ENCODE results near the gene NIT1.

NIT1 gene, protein sequence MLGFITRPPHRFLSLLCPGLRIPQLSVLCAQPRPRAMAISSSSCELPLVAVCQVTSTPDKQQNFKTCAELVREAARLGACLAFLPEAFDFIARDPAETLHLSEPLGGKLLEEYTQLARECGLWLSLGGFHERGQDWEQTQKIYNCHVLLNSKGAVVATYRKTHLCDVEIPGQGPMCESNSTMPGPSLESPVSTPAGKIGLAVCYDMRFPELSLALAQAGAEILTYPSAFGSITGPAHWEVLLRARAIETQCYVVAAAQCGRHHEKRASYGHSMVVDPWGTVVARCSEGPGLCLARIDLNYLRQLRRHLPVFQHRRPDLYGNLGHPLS
- 17.2 to 30.9 (median 23.0) reads per million in 17 experiments for total RNA-seq

DNA sequence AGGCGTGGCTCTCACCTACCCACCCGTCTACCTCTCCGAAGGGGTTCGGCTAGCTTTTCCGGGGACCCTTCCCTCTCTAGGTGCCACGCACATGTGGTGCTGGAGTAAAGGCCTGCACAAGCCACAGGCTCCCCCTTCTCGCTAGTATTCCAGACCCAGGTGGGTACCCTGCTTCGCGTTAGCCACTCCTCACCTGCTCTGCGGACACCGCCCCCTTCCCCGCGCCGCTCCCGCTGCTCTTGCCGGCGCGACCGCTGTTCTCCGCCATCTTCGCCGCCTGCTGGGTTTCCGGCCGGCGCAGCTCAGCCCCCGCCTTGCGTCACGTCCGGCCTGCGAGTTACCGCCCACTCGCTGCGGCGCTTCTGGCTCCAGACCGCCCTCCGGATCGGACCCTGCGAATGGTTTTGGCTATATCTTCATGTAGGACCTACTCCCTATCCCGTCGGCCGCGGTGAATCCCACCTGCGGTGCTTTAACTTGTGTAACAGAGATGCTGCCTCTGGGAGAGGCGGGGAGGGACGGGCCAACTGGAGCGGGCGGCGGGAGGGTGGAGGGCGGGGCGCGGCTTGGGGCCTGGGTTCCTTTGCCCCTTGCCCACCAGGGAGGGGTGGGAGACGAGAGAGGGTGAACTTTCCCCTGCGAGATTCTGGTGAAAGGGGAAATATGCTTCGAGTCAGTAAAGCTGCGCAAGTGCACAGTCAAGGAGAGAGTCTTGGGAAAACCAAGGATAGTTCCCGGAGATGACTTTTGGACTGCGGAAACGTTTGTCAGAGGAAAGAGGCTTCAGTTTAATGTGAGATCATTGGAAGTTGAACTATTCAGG lies at the start of gene NIT1, which contains the start of gene PFDN2:
TSS of gene NIT1 (plus strand) at position 347 of the 823 bp plus-strand sequence. CDS start at position 419, 72 bp downstream.
TSS of gene PFDN2 (minus strand) at position 279 of the 823 bp plus-strand sequence. CDS start at position 268, 11 bp downstream.
- DNase-seq, result peak; percentile 88 to 96 (median 94)

DNA sequence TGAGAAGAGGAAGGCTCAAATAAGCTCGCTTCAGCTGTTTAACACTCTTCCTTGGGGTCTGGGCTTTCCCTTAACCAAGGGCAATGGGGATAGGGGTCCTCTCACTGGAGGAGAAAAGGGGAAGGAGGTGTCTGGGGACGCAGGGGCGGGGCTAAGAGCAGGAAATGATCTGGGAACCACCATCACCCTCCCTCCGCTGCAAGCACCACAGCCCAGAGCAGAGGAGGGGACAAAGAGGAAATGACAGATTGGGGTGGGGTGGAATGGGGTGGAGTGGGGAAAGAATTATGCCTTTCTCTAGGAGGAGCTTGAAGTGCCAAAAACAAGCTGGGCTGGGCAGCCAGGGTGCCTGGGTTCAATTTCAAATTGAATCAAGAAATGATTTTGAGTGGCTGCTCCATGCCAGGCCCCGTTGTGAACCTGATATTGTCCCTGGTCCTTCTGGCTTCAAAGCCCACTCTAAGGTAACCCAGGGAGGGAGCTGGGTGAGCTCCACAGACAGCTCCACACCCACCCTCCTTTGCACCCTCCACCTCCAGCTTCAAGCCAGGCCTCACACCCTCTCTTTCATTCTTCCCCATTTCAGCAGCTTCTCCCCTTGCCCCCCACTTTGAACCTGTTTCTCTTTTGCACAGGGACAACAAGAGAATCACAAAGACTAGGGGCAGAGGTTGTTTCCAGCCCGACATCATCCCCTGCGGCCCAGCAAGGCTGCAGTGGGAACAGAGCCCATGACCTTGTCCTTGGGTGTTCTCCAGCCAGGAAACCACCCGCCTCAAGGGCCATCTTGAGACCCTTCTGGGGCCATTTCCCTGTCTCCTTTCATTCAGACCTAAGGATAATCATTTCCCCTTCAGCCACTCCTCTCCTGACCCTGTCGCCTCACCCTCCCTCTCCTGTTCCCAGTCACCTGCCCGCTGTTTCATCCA lies 49.3 kb upstream of the NIT1 start:
- DNase-seq, result peak; percentile 90 to 95 (median 94)

DNA sequence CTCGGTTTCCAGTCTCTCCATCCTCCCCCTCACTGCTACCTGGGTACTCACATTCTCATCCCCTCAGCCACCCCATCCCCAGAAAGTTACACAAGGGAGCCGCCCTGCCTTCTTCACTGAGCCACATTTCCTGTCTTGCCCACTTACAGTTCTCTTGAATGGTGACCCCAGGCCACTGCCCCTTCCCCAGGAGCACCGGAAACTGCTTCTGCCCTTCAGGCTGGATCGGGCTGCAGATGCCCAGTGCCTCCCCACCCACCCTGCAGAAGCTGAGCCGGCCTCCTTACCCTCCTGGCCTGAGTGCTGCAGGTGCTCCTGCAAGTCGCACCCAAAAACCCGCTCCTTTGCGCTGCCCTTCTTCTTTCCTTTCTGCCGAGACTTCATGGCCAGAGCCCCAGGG lies 48.7 kb upstream of the NIT1 start:
- DNase-seq, result no peak

DNA sequence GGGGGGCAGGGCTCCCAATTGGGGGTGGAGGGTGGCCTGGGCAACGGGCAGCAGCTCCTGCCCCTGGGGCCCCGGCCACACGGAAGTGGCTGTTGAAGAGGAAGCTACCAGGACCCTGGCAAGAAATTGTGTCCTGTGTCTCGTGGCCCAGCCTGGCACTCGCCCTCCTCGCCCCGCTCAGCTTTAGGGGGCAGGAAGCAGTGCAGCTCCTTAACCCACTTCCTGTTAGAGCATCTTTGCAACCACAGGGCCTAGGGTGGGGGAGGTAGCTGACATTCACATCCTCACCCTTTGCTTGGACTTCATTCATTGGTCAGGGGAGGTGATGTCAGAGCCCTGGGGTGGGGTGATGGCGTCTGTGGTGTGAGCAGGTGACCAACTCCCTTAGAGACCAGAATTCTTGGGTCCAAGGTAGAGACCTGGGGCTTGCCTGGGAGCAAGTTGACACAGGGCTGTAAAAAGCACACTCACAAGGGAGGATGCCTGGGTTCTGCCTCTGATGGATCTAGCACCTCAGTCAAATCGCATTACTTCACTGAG lies 48.1 kb upstream of the NIT1 start, which contains the start of gene ARHGAP30:
TSS of gene ARHGAP30 (minus strand) at position 161 of the 540 bp plus-strand sequence. CDS start 267 bp downstream, outside the sequence.
- DNase-seq, result peak; percentile 93 to 97 (median 96)

DNA sequence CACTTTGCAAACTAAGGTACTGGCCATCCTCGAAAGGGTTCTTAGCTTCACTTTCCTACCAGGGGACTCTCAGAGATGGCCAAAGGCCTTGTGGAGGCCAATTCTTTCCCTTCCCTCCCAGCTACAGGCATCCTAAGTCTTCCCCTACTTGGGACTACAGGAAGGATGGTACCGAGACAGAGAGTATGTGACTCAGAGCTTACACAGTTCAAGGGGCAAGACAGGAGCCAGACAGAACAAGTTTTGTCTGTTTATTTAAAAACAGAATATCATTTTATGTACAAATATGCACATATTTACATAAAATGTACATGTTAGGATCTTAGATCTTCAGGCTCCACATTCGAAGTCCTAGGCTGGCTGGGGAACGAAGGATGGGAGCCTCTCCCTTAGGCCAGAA lies 47.1 kb upstream of the NIT1 start:
- no peak for DNase-seq

DNA sequence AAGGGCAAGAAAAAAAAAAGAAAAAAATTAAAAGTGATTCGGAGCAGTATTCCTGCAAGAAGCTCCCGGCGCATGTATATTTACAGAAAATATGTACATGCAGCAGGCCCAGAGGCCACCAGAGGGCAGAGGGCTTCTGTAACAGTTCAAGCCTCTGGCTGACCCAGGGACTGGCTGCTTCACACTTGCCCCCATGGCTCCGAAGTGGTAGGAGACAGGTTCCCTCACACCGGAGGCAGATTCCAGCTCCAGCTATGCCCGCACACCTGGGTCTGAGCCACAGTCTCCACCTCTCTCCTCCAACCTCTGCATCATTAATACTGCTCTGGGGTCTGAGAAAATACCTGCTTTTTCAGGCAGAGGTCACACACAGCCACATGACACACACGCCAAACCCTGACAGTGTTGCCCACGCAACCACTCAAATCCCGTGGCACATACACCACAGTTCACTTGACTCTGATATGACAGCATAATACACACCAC lies 46.0 kb upstream of the NIT1 start:
- DNase-seq, result peak; percentile 83 to 90 (median 86)

DNA sequence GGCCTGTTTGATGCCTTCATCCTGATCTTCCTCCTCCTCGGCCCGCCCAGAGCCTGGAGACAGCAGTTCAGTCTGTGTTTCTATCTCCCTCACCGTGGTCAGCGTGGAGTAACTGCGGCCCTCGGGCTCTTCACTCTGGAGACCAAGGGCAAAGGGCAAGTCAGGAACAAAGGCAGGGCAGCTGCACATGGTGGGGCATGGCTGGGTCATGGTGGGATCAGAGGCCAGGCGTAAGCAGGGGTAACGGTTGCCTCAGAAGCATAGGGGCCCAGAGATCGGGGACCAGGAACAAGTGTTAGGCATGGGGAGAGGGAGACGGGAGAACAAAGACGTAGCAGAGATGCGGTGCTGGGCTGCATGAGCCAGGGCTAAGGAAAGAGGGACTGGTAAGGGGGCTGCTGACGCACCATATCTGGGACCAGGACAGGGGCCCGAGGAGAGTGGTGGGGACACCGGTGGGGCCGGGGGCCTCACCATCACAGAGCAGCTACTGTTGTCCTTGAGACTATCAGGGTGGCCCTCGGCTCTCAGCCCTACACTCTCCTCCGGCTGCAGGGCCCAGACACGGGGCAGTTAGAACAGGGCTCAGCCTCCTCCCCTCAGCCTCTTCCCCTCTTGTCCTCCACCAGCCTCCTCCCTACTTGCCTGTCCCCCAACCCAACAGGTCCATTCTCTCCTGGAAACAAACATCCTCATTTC lies 45.0 kb upstream of the NIT1 start:
- DNase-seq, result no peak

DNA sequence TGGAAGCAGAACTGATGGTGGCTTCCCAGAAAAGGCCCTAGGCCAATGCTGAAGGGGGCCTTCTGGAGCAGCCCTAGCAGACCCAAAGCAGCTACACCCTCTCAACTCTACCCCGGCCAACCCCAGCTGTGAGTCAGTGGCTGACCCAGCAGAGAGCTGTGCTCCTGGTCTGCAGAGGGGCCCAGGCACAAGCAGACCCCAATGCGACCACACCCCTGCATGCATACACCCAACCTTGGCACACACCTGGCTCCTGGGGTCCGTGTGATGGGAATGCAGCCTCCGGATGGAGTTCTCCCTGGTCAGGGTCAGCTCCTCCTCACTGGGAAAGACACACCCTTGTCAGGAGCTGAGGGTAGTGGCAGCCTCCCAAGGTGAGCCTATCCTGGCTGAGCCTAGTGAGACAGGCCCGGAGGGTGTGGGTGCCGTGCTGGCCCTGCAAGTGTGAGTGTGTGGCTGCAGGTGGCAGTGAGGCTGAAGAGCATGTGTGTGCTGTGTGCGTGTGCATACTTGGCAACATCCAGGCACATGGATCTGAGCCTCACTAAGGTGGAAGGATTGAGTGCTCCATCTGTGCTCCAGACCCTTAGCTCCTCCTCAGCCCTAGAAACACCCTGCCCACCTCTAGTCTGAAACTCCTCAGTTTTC lies 44.3 kb upstream of the NIT1 start:
- no peak for DNase-seq

DNA sequence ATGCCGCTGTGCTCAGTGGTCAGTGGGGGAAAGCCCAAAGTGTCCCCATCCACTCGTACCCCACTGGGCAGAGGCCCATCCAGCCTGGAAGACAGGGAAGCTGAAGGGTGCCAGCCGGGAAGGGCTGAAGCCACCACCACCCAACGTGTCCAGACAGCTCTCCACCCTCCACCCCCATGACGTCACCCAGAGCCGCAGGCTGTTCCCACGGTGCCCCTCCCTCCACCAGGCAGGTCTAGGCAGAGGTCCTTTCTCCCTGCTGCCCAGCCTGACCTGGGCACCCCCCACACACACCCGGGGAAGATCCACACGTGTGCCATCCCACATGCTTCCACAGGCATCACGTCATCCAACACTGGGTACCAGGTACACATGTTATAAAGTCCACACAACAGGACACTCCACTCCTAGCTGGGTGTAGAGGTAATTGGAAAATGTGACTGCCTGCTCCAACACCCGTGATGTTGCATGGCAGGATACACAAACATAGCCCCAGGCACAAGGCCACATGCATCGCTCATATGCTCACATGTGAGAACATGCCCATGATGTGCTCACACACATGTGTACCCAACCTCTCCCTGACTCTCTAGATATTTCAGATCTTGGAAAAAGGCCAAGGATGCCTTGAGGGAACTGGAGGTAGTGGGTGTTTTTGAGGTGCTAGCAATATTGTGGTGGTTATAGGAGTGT lies 43.1 kb upstream of the NIT1 start:
- no peak for DNase-seq

DNA sequence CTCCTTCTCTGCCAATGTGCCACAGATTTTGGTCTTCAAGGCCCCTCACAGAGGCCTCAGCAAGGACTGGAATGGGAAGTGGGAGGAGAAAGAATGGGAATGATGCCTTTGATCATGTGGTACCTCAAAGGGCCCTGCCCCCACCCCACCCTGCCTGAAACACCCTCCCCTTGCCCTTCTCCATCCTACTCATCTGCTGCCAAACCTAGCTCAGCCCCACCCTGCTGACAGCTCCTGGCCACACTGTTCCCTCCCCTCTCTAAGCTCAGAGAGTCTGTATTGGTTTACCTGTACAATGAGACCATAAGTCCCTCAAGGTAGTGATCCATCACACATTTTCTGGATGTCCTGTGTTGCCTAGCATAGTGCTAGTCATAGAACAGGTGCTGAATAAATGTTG lies 41.5 kb upstream of the NIT1 start:
- no peak for DNase-seq

DNA sequence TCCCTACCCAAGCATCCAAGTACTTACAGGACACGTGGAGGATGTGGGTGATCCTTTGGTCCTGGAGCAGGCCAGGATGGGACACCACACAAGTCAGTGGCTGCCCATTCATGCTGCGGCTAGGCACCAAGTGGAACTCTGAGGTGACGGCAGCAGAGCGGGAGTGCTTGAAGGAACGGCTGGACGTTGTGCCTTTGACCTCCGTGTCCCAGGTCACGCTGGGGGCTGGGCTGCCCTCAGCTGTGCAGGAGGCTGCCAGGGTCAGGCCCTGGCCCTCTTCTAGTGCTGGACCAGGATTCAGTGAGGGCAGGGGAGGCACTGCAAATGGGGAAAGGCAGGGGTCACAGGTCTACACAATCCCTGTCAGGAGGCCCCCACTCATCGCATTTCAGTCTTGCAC lies 40.5 kb upstream of the NIT1 start:
- no peak for DNase-seq

DNA sequence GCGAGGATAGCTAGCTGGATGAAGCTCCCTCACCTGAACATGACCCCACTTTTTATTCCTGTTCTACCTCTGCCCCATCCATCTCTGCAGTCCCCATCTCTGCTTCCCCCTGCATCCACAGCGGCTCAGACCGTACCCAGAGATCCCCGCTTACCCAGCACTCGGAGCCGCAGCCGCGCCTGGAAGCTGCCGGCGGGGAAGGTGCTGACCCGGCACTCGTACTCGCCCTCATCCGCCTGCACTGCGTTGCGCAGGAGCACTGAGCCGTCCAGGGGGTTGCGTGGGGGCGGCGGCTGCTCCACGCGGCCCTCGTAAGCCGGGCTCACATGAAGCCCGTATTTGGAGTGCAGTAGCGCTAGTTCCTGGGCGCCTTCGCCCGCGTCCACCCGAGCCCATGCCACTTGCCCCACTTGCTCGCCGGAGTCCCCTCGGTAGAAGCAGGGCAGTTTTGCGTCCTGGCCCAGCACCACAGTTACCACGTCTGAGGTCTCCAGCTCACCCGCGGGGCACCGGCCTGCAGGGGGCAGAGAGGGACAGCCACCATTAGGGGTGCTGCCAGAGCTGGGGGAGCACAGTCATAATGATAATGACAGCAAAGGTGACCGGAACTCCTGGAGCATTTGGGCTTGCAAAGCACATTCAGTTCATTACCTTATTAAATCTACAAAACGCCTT lies 38.3 kb upstream of the NIT1 start:
- no peak for DNase-seq

DNA sequence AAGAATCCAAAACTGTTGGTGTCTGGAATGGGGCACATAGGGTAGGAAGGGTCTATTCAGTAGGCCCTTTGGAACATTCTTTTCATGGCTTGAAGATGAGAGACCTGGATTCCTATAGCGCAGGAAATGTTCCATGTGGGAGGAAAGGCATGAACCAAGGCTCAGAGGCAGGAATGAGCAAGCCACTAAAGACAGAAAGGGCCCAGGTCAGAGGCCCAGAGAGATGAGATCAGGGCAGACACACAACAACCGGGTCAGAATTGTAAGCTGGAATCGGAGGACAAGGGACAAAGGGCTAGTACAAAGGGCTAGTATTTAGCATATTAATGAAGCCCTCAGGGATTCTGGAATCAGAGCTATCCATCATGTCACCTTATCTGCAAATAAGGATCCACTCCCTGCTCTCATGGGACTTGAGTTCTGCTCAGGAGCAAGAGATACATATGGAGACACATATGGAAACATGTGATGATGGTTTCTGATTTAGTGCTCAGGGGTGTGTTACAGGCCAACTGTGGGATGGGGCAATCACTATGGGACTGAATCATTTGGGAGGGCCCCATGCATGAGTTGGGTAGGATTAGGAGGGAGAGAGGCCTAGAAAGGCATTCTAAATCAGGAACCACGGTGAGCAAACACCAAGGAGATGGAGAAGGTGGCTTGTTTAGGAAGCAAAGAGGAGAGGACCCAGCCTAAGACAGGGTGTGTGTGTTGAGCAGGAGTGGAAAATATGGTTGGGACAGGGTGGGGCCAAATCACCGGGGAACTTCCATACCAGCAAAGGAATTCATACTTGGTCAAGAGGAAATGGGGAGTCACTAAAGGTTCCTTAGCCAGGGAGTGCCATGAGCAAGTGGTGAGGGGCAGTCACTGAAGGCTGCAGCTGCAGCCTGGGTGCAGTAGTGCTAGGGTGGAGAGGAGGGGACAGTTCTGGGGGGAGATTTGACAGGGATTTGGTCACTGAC lies 37.2 kb upstream of the NIT1 start:
- DNase-seq, result no peak

DNA sequence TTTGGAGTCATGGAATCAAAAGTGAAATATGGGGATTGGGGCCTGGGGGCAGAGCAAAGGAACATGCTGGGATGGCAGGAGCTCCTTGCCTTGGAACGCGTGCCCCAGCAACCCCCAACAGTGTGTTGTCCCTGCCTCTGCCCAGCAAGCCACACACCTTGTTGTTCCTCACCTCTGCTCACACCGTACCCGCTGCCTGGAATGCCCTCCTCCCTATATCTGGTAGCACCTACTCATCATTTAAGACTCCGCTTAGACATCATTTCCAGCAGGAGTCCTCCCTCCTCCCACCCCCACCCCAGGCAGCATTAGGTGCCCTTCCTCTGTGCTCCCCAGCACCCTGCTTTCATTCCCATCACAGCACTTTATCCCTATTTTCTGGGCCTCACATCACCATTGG lies 36.4 kb upstream of the NIT1 start:
- no peak for DNase-seq

DNA sequence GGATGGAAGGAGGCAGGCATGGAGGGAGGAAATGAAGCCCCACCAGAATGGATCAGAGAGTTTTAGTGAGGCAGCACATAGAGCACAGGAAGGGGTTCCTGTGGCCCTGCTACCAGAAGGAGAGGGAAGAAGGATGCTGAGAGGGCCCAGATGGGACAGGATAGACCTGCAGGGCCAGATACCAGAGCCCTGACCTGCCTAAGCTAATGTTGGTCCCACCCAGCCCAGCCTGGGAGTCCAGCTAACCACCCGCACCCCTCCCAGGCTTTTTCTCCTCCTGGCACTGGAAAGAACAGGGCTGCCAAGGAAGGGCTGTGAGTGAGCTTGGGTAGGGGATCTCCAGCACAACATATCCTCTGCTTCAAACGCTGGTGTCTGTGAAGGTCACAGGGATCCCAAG lies 35.4 kb upstream of the NIT1 start:
- no peak for DNase-seq

DNA sequence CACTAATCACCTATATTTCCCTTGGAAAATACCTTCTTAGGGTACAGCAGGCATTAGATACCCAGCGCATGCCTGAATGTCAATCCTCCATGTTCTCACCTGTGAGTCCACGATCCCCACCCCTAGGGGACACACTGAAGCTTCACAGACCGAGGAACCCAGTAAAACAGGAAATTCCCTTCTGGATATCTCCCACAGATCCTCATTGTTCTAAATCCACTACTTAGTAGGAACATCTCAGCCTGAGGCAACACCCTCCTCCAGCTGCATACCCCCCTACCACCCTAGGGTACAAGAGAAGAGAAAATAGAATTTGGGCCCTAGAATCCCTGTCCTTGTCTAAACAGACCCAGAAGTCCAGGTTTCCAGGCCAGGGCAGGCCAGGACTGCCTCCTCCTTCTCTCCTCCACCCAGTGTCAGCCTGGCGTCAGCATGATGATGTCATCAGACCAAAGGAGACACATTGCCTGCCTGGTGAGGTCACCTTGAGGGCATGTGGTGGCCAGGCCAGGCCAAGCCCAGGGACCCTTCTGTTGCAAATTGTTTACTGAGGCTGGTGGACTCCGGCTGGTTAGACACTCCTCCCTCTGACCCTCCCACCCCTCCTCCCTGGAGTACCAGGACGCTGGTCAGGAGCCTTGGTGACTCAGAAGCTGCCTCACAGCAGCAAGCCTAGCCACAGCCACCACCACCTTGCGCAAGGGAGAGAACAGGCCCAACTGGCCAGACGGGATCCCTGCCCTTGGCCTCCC lies 34.7 kb upstream of the NIT1 start:
- peak; percentile 93 to 98 (median 96) for DNase-seq

All from suppressor macrophage (primary cell).